HUES6 (cell line): ENCODE measurements around the gene OR56A5.

Experiments used
- H3K27ac ChIP-seq: 2 replicates; pipeline ENCODE4 v1.7.0; 2013; ENCODE audit warnings: low read depth, mild to moderate bottlenecking, low read length, inconsistent platforms
- H3K27me3 ChIP-seq: 2 replicates; pipeline ENCODE4 v1.6.1; 2013; ENCODE audit warnings: low read length; ENCODE audit not compliant: control insufficient read depth, insufficient read depth
- H3K36me3 ChIP-seq: 2 replicates; pipeline ENCODE4 v1.6.1; 2013; ENCODE audit warnings: low read length; ENCODE audit not compliant: control insufficient read depth, insufficient read depth
- H3K4me1 ChIP-seq: 2 replicates; pipeline ENCODE4 v1.6.1; 2013; ENCODE audit warnings: low read length; ENCODE audit not compliant: control insufficient read depth, insufficient read depth
- H3K4me3 ChIP-seq: 2 replicates; pipeline ENCODE4 v1.5.1; 2013; ENCODE audit warnings: low read depth, low read length
- H3K9ac ChIP-seq: one replicate; pipeline ENCODE4 v1.6.1; 2013; ENCODE audit warnings: mild to moderate bottlenecking, low read length
- H3K9me3 ChIP-seq: 2 replicates; pipeline ENCODE4 v1.6.1; 2013; ENCODE audit warnings: low read depth, low read length; ENCODE audit not compliant: control insufficient read depth, insufficient read depth

Gene OR56A5, protein sequence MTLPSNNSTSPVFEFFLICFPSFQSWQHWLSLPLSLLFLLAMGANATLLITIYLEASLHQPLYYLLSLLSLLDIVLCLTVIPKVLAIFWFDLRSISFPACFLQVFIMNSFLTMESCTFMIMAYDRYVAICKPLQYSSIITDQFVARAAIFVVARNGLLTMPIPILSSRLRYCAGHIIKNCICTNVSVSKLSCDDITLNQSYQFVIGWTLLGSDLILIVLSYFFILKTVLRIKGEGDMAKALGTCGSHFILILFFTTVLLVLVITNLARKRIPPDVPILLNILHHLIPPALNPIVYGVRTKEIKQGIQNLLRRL

DNA sequence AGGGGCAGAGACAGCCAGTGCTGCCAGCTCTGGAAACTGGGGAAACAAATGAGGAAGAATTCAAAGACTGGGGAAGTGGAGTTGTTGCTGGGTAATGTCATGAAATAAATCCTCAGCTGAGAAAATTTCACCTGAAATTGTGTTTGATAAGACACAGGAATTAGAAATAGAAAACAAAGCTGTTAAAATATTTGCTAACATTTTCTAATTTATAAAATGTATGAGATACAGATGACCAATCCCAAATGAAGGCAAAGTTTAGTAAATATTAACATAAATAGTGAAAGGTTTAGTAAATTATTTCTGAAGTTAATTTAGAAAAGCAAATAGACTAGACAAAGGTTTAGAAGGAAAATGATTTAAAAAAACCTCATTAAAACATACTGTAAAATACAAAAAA is at the start of gene OR56A5:
OR56A5 (minus strand) TSS at position 101 of the 400 bp plus-strand sequence; CDS start at position 101, 0 bp downstream.
- Histone ChIP-seq H3K27me3 (no peaks in the 10 kb centered on the region; the same call in 1 of the 2 replicates), H3K4me3 (no peak within 1 kb of the TSS), H3K9me3 (peaks cover 7% of the 10 kb centered on the region; the same call in 1 of the 2 replicates), H3K27ac (no peak within 1 kb of the TSS), H3K36me3 (no peaks in the 10 kb centered on the region), H3K9ac (no peak within 1 kb of the TSS), H3K4me1 (no peaks in the 10 kb centered on the region)

DNA sequence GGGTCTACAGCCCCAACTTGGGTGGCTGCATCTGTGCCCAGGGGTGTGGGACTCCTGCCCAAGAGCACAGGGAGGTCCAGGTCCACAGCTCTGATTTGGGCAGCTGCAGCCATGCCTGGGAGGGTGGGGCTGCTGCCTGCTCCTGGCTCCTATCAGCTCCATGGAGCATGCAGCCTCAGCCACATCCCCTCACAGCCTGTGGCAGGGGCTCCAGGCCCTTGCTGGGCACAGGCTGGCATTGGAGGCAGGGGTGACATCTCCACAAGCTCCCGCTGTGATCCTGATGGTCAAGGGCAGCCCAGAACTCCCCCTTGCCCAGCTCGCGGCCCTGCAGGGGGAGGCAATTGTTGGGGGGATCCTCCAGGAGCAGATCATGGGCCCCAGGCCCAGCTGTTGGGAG is 44.7 kb upstream of the OR56A5 start:
- no peak overlapping the region for H3K4me3 ChIP-seq
- H3K27ac ChIP-seq = no peak overlapping the region
- H3K27me3 ChIP-seq = no peaks in the 10 kb centered on the region; the same call in 1 of the 2 replicates
- no peaks in the 10 kb centered on the region for H3K36me3 ChIP-seq
- no peaks in the 10 kb centered on the region for H3K9me3 ChIP-seq
- no peaks in the 10 kb centered on the region for H3K4me1 ChIP-seq
- H3K9ac ChIP-seq = no peak overlapping the region

DNA sequence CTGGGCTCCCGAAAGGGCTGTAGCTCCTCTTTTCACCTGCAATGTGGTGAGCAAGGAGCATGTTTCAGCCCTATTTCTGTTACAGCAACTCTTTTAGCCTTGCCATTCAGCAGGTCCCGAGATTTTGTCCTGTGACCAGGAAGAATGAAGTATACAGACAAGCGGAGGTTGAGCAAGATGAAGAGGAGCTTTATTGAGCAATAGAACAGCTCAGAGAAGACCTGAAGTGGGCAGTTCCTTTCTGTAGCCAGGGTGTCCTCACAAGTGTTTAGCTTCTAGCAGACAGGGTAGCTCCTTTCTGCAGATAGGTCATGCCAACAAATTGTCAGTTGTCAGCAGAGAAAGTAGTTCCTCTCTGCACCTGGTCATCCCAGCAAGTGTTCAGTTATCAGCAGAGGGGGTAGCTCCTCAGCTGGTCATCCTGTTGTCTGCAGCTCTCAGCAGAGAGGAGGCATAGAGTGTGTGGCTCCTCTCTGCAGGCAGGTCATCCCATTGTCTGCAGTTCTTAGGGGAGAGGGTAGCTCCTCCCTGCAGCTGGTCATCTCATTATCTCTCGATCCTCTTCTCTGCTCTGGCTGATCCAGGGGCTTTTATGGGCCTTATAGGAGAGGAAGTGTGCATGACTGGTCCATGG is 43.9 kb upstream of the OR56A5 start:
- Histone ChIP-seq H3K9ac (no peak overlapping the region), H3K27ac (no peak overlapping the region), H3K4me3 (no peak overlapping the region), H3K36me3 (no peaks in the 10 kb centered on the region), H3K4me1 (no peaks in the 10 kb centered on the region), H3K27me3 (no peaks in the 10 kb centered on the region; the same call in 1 of the 2 replicates), H3K9me3 (no peaks in the 10 kb centered on the region)

DNA sequence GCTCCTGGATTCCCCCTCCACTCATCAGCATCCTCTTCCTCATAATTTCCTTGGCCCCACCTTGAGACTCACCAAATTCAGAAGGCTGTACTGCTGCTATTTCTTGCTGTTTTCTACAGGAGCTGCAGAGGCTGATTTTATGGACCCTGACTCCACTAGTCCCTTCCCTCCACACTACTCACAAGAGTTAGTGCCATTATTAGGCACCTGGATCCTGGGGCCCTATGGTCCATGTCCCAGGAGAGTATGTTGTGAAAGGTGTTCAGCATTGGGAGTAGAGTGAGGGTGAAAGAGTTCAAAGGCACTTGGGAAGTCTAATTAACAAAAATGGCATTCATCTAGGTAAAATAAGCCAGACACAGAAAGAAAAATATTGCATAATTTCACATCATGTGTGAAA is 38.6 kb upstream of the OR56A5 start, which contains the start of gene OR56A4:
OR56A4 (minus strand) TSS at position 101 of the 400 bp plus-strand sequence. CDS start 3,954 bp downstream, outside the sequence.
- Histone ChIP-seq H3K4me3 (no peak within 1 kb of the TSS), H3K4me1 (no peaks in the 10 kb centered on the region), H3K36me3 (no peaks in the 10 kb centered on the region), H3K27me3 (peaks cover 3% of the 10 kb centered on the region; the same call in 1 of the 2 replicates), H3K27ac (no peak within 1 kb of the TSS), H3K9me3 (no peaks in the 10 kb centered on the region), H3K9ac (no peak within 1 kb of the TSS)

DNA sequence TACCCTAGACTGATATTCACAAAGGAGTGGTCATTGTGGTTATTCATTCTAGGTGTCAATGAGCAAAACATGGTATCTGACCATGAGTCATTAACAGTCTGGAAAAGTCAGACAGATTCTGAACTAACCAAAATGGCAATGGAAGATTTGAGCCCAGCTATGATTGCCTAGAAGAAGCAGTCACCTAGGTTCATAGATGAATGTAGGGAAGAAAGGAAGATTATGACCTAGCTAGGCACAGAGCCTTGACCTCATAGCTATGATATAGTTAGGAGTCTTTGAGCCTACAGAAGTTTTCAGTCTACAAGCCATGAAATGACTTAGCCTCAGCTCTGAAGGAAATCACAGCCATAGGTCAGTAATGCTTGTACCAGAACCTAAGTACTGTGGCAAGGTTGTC is 38.1 kb upstream of the OR56A5 start:
- no peaks in the 10 kb centered on the region for H3K36me3 ChIP-seq
- no peak overlapping the region for H3K27ac ChIP-seq
- peaks cover 3% of the 10 kb centered on the region; the same call in 1 of the 2 replicates for H3K27me3 ChIP-seq

DNA sequence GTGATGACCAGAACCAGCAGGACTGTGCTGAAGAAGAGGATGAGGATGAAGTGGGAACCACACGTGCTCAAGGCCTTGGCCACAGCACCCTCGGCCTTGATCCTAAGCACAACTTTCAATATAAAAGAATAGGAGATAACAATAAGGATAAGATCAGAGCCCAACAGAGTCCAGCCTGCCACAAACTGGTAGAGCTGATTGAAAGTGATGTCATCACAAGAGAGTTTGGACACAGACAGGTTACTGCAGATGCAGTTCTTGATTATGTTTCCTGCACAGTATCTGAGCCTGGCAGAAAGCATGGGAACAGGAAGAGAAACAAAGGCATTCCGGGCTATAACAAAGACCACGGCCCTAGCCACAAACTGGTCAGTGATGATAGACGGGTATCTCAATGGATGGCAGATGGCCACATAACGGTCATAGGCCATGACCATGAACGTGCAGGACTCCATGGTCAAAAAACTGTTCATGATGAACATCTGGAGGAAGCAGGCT is 34.0 kb upstream of the OR56A5 start:
- Histone ChIP-seq H3K27me3 (0 out of 2 replicates have a peak, but pooled peaks cover 3% of the 10 kb centered on the region), H3K9ac (no peak overlapping the region), H3K36me3 (no peaks in the 10 kb centered on the region), H3K9me3 (no peaks in the 10 kb centered on the region), H3K27ac (no peak overlapping the region), H3K4me1 (no peaks in the 10 kb centered on the region), H3K4me3 (no peak overlapping the region)

More for the DNA sequence above, 38.1 kb upstream of the OR56A5 start:
- no peaks in the 10 kb centered on the region for H3K4me1 ChIP-seq
- H3K4me3 ChIP-seq = no peak overlapping the region
- H3K9ac ChIP-seq = no peak overlapping the region
- H3K9me3 ChIP-seq = no peaks in the 10 kb centered on the region

DNA sequence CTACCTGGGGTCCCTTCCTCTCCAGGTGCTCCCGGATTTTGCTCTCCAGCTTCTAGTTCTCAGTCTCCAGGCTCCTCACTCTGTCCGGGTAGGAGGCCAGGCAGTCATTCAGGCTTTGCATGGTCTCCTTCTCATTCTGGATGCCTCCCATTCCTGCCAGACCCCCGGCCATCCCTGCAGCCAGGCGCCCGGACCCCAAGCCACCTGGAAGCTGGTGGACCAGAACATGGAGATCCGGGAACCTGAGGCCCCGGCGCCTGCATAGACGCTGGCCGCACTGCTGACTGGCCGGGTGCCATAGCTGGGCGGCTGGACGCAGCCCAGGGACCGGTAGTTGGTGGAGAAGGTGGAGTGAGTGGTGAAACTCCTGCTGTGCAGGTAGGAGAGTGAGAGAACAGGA is 26.5 kb upstream of the OR56A5 start:
- H3K4me3 ChIP-seq = no peak overlapping the region
- H3K4me1 ChIP-seq = no peaks in the 10 kb centered on the region
- H3K36me3 ChIP-seq = no peaks in the 10 kb centered on the region
- H3K9ac ChIP-seq = no peak overlapping the region
- no peaks in the 10 kb centered on the region for H3K27me3 ChIP-seq
- H3K27ac ChIP-seq = no peak overlapping the region
- no peaks in the 10 kb centered on the region for H3K9me3 ChIP-seq

DNA sequence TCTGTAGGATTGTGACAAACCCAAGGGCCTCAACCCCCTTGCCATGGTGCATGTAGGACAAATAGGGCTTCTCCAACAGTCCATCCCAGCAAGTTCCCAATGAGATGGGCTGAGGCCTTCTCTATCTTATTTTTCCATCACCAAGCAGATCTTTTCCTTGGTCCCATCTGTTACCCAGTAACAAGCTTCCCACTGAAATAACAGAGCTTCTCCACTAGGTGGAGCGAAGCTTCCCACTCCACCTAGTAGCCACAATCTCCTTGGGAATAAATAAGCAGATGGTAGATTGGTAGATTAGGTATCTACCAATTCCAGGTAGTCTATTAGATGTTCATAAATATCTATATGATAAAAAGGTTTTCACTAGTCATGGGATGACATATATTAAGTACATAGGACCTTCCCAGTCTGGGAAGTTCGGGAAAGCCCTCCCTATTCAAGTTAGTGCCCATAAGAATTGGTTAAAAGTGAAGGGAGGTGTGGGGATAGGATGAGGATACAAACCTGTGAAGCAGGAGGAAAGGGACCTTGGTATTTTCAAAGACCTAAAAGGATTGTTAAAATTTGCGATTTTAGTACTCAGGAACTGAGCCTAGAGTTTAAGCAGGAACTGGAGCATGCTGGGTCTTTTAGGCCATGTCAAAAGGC is 24.4 kb upstream of the OR56A5 start:
- Histone ChIP-seq H3K4me1 (no peaks in the 10 kb centered on the region), H3K27ac (no peak overlapping the region), H3K9ac (no peak overlapping the region), H3K36me3 (no peaks in the 10 kb centered on the region), H3K27me3 (no peaks in the 10 kb centered on the region), H3K4me3 (no peak overlapping the region), H3K9me3 (no peaks in the 10 kb centered on the region)

DNA sequence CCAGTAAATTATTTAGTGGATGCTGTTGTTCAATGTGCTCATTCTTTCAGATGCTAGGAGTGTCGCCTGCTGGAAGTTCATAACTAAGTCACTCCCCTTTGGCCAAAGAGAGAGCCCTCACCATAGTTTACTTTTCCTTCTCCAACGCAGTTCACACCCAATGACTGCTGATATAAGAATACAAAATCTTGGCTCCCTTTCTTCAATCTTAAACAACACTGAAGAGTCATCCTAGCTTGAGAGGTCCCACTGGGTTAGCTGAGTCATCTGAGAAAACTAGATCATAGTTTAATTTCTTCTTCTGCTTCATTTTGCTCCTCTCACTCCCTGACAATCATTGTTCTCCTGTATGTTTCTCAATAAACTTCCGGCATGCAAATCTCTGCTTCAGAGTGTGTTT is 23.9 kb upstream of the OR56A5 start:
- H3K36me3 ChIP-seq = no peaks in the 10 kb centered on the region
- H3K27me3 ChIP-seq = no peaks in the 10 kb centered on the region
- H3K9me3 ChIP-seq = no peaks in the 10 kb centered on the region
- H3K27ac ChIP-seq = no peak overlapping the region
- H3K9ac ChIP-seq = no peak overlapping the region
- H3K4me3 ChIP-seq = no peak overlapping the region
- no peaks in the 10 kb centered on the region for H3K4me1 ChIP-seq

DNA sequence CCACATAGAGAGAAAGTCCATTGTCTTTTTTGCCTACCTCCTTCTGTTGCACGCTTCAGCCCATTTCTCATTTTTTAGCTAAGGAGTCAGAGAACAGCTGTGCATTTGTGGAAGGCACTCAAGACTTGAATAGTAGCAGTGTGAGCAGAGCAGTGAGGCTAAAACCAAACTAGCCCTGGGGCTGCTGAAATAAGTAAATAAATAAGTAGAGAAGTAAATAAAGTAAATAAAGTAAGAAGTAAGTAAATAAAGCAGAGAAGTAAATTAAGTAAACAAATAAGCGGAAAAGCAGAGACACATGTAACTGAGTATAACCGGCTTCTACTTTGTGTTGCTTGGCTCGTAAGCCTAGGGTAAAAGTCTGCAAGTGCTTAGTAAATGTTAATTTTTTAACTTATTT is 20.9 kb upstream of the OR56A5 start:
- no peak overlapping the region for H3K4me3 ChIP-seq
- no peaks in the 10 kb centered on the region for H3K36me3 ChIP-seq
- no peak overlapping the region for H3K27ac ChIP-seq
- H3K9ac ChIP-seq = no peak overlapping the region
- H3K27me3 ChIP-seq = no peaks in the 10 kb centered on the region
- H3K9me3 ChIP-seq = no peaks in the 10 kb centered on the region
- no peaks in the 10 kb centered on the region for H3K4me1 ChIP-seq

DNA sequence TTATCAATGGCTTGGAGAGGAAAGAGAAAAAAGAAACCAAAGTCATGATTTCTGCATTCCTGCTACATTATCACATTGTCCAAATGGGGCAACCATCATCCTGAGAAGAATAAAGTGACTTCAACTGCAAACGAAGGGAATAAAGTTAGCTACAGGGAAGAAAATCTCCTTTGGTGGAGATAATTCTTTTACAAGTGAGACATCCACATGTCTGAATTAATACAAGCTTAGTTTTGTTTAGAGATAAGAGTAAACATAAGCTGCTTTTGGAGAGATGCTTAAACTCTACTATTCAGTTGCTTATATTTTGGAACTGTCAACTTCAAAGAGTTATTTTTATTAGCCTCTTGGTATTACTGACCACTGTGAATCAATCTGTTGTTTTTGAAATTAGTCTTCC is 18.6 kb upstream of the OR56A5 start, which contains the start of gene OR52L1:
OR52L1 (minus strand) TSS at position 101 of the 400 bp plus-strand sequence; CDS start at position 46, 55 bp downstream.
- Histone ChIP-seq H3K4me1 (no peaks in the 10 kb centered on the region), H3K9me3 (no peaks in the 10 kb centered on the region; the same call in 1 of the 2 replicates), H3K27me3 (no peaks in the 10 kb centered on the region), H3K27ac (no peak within 1 kb of the TSS), H3K9ac (no peak within 1 kb of the TSS), H3K4me3 (no peak within 1 kb of the TSS), H3K36me3 (no peaks in the 10 kb centered on the region)
